Mucosa of gallbladder (tissue), 1 donor: ENCODE results near the gene NDUFV3. TPM values are rescaled to one million over a fixed set of nuclear protein-coding genes. Genes with fewer than 3 reads are reported as not detected.
"Not testable (repeated sequence)": the region's sequence is repeated elsewhere in the genome, so short reads cannot be mapped to it uniquely, and the experiment has no call there.

Experiments used
- DNase-seq: peaks from one replicate; pipeline ENCODE4 v3.0.0-alpha.2; 2020; ENCODE audit warnings: low spot score
- total RNA-seq: library from RNA; stranded (reverse); gene quantifications from one replicate; pipeline ENCODE4 v1.2.1, GENCODE V29; 2021
- donor health status: DM: no; HTN: no; CAD: no.

NDUFV3 gene
- total RNA-seq, 1 donor from 2014 or later, result 37.5 TPM

DNA sequence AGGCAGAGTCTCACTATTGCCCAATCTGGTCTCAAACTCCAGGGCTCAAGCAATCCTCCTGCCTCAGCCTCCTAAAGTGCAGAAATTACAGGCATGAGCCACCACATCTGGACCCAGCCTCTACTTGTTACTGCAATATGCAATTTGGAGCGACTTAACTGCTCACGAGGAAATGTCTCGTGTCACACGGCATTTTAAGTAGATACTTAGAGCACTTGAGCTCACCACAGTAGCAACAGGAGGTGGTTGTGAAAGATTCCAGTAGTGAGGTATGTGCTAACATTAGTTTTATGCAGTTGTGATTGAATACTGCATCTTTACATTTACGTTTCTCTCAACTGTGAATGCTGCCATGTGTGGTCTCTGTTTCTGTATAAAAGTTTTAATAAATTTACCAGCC is 5.8 kb upstream of the NDUFV3 start:
- DNase-seq, result no peak

DNA sequence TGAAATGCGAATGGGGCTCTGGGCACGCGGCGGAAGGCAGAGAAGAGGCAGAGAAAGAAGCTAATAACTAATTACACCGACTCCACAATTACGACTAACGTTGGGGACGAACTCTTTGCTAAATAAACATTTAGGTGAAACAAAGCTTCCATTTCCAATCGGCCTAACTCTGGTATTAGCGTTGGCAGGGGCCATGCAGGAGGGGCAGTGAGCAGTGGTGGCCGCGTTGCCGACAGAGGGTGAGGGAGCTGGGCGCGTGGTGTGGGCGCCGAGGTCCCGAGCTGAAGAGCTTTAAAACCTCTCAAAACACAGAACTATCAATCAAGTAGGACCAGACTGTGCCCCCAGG is 553 bp upstream of the NDUFV3 start:
- no peak for DNase-seq

DNA sequence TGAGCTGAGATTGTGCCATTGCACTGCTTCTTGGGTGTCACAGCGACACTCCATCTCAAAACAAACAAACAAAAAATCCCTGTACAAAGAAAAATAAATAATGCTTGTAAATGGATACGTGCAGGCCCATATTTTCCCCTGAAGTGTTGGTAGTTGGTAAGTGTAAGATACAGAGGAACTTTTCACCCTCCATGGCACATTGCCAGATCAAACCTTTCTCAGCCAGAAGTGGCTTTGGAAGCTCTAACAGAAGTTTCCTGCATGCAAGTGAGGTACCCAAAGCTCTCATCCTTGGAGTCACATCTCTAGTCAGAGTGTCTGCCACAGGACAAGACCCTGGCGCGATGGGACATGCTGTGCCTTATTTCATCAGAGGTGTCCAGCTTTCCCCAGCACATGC is 7.3 kb downstream of the NDUFV3 start:
- no peak for DNase-seq

DNA sequence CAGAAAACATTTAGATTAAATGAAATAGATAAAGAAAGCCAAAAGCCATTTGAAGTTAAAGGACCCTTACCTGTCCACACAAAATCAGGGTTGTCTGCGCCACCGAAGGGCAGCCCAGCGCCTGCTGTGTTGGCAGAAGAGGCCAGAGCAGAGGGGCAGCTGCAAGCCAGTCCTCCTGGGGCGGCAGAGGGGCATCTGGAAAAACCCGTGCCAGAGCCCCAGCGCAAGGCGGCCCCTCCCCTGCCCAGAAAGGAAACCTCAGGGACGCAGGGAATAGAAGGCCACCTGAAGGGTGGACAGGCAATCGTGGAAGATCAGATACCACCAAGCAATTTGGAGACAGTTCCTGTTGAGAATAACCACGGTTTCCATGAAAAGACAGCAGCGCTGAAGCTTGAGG is 10.7 kb downstream of the NDUFV3 start:
- DNase-seq, result no peak

DNA sequence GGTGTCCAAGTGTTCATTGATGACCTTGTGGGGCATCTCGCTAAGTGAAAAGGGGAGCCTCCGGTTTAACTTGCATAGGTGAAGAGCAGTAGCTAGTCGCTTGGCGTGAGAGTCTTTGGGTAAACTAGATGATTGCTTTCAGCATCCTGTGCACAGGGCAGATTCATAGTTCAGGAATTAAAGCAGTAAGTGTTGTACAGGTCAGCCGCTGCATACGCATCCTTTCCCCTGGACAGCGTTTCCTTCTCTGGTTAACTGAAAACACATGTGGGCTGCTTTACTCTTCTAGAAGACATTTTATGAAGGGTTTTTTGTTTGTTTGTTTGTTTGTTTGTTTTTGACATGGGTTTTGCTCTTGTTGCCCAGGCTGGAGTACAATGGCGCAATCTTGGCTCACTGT is 12.1 kb downstream of the NDUFV3 start:
- no peak for DNase-seq

DNA sequence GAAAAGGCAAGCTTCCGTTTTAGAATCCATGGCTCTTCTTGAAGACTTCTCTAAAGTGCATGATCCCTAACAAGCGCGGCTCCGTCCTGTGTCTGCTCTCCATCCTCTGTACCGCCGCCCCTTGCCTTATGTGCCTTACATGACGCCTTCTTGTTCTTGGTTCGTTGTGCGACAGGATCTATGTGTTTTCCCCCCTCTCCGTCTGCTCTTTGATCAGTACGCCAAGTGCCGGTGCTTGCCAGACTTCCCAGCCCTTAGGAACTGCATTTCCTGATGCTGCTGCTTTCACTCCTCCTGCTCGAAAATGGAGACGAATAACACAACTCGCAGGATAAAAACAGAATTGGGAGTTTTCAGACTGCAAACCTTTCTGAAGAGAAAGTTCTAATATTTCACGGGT is 13.1 kb downstream of the NDUFV3 start:
- no peak for DNase-seq

DNA sequence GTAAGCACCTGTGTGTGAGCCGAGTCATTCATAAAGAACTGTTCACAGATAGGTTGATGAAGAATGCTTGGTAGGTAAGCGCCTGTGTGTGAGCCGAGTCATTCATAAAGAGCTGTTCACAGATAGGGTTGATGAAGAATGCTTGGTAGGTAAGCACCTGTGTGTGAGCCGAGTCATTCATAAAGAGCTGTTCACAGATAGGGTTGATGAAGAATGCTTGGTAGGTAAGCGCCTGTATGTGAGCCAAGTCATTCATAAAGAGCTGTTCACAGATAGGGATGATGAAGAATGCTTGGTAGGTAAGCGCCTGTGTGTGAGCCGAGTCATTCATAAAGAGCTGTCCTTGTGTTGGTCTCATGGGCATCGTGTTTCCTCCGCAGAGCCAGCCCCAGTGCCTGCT is 15.4 kb downstream of the NDUFV3 start:
- not testable (repeated sequence) for DNase-seq

DNA sequence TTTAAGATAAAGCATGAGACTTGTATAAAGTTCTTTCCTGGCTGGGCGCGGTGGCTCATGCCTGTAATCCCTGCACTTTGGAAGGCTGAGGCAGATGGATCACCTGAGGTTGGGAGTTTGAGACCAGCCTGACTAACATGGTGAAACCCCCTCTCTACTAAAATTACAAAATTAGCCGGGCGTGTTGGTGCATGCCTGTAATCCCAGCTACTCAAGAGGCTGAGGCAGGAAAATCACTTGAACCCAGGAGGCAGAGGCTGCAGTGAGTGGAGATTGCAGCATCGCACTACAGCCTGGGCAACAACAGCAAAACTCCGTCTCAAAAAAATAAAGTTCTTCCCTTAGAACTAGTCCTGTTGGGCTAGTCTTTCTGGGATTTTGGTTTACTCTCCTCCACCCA is 18.8 kb downstream of the NDUFV3 start:
- DNase-seq, result not testable (repeated sequence)

DNA sequence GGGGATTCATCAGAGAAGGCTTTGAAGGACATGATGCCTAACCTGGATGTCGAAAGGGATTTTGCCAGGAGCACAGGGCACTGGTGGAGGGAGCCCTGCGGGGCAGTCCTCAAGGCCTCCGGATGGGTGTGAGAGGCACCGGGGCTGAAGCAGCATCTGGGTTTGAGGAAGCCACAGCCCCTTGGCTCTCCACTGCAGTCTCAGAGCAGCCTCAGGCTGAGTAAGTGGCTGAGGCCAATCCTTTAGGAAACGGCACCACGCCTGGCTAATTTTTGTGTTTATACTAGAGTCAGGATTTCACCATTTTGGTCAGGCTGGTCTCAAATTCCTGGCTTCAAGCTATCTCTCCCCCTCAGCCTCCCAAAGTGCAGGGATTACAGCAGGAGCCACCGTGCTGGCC is 20.4 kb downstream of the NDUFV3 start:
- DNase-seq, result no peak

DNA sequence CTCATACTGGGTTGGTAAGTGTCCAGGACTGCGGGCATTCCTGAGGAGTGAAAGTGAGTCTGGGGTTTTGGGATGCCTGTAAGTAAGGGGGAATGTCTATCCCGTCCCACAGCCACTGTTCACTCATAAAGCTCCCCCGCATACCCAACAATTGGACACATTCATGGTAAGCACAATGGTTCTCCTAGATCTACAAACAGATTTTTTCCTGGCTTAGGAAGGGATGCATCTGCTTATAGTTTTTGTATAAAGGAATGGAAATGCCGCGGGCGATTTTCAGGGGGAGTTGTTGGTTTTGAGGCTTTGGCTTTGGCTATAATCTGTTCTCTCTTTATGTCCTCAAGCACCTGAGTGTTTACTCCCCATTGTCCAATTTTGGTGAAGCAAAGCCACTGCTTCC is 25.2 kb downstream of the NDUFV3 start:
- no peak for DNase-seq

DNA sequence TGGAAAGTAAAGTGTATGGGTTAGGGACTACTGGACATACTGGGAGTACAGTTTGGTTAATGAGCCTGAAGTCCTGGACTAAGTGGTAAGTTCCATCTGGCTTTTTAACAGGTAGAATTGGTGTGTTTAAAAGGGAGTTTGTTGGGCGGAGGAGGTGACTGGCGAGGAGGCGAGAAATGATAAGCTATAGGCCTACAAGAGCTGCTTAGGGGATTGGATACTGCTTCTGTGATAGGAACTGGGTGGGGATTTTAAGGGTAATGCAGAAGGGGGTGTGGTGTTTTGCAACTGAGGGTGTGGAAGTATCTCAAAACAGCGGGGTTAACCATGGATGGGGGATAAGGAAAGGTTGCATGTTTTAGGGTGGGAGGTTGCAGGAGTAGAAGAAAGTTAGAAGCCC is 28.8 kb downstream of the NDUFV3 start:
- DNase-seq, result no peak

DNA sequence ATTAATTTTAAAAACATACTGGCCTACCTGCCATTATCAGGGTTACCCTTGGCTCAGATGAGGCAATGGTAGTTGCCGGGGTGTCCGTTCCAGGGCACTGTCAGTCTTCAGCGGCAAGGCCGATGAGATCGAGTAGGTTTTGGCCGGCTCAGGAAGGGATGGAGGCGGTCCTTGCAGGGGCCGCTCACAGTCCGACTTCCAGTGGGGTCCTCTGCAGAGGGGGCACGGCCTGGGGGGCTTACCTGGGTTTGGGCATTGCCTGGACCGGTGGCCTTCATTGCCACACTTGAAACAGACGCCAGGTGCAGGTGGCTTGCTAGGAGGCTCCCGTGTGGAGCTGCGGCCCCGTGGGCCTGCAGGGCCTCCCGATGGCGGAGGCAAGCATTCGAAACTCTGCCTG is 29.8 kb downstream of the NDUFV3 start:
- DNase-seq, result no peak

DNA sequence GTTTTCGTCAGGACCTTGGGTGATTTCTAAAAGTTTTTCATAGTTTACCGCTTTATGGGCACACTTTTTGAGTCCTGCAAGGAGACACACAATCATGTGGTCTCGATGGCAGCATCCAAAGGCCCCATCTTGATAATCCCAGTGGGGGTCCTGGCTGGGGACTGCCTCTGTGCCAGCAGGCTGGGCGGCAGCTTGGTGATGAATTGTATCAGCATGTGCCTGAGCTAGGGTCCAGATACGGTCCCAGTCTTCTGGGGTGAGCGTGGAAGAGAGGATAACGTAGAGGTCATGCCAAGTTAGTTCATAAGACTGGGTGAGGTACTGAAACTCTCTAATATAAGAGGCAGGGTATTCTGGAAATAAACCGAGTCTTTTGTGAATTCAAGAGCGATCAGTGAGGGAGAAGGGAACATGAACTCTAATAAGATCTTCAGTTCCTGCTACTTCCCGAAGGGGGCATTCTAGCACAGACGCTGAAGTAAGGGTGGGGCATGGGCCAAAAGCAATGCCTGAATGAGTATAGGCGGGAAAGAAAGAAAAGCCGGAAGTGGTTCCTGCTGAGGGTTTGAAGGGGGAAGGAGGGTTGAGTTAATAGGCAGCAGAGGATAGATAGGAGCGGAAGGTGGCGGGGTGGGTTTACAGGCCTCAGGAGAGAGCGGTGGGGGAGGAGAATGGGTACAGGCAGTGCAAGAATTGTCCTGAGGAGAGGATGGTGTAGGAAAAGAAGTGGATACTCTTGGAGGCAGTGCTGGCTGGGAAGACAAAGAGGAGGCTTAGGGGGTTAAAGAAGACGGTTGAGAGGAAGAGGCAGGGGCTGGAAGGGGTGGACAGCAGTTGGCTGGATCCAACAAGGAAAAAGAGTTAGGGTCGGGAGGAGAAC is 30.7 kb downstream of the NDUFV3 start:
- peak; percentile 77 for DNase-seq

DNA sequence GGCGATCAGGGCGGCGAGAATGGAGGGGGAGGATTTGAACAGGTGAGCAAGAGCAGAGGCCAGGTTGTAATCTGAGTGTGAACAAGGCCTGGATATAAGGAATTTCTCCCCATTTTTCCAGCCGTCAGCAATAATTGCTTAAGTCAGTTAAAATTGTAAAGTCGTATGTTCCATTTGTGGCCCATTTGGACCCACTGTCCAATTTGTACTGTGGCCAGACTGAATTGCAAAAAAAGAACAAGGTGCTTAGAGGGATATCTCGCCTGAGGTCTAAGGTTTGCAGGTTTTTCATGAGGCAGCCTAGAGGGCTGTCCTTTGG is 31.3 kb downstream of the NDUFV3 start:
- no peak for DNase-seq

DNA sequence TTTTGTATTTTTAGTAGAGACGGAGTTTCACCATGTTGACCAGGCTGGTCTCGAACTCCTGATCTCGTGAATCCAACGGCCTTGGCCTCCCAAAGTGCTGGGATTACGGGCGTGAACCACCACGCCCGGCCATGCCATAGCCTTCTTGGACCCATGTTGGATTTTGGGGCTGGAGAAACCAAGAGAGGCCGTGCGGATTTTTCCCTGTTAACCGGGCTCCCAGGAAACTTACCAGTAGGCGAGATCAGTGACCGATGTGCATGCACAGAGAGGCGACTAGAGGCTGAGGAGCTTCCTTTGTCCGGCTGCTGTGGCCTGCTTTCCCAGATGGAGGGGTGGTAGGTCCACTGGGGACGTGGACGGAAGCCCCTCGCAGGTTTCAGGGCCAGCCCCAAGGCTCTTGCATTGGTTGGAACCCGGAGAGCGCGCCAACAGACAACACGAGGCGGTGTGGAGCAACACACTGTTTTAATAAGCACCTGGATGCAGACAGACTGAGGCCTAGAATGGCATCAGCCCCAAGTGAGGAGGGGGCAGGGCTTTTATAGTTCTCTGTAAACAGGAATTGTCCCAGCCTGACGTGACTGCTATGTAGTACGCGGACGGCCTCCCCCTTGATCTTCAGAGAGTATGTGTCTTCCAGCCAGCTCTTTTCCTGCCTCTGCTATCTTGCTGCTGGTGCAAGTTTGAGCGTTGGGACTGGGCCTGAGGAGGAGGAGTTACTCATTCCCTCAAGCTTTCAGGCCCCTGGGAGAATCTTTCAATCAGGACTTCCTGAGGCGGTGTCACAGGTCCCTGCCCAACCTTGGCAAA is 32.2 kb downstream of the NDUFV3 start, which contains the start of gene ERVH48-1:
Gene ERVH48-1, minus strand, starts transcription at position 517 of the 813 bp plus-strand sequence. CDS start 6,624 bp downstream, outside the sequence.
- no peak for DNase-seq

DNA sequence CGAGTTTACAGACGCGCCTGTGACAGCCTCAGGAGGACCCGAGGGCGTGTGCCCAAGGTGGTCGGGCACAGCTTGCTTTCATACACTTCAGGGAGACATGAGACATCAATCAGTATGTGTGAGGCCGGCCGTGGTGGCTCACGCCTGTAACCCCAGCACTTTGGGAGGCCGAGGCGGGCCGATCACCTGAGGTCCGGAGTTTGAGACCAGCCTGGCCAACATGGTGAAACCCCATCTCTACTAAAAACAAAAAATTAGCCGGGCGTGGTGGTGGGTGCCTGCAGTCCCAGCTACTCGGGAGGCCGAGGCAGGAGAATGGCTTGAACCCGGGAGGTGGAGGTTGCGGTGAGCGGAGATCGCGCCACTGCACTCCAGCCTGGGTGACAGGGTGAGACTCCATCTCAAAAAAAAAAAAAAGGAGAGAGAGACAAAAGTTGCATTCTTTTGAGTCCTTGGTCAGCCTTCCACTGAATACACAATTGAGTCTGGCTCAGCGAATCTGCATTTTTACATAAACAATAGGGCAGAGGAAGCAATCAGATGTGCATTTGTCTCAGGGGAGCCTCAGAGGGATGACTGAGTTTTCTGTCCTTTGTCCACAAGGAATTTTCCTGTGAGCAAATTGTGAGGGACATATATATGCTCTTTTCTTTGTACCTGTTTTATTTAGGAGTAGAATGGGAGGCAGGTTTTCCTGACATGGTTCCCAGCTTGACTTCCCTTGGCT is 34.5 kb downstream of the NDUFV3 start:
- DNase-seq, result not testable (repeated sequence)

DNA sequence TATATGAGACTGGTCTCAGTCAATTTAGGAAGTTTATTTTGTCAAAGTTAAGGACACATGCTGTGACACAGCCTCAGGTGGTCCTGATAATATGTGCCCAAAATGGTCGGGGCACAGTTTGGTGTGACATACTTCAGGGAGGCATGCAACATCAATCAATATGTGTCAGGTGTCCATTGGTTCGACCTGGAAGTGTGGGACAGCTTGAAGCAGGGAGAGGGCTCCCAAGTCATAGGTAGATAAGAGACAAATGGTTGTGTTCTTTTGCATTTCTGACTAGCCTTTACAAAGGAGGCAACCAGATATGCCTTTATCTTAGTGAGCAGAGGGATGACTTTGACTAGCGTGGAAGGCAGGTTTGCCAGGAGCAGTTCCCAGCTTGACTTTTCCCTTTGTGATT is 36.9 kb downstream of the NDUFV3 start:
- no peak for DNase-seq

DNA sequence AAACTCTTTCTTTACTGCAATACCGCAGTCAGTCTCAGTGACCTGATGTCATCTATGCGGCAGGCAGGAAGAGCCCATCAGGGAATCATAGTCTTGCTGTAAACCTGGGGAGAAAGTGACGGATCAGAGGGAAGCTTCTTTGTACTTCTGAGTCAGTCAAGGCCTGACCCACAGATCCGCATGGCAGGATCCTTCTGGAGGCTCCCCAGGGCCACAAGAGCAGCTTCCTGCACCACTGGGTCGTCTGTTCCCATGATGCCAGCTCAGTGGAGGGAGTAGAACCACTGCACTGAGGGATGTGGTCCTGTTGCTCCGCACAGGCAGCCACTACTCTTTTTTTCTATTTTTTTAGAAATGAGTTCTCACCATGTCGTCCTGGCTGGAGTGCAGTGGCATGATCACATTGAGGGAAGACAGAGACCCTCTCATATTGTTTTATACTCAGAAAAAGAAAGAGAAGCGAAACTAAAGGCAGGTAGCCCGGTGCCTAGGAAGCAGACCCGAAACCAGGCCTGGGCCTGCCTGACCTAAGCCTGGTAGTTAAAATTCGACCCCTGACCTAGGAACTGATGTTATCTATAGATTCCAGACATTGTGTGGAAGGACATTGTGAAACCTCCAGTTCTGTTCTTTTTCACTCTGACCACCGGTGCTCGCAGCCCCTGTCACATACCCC is 38.6 kb downstream of the NDUFV3 start:
- no peak for DNase-seq

DNA sequence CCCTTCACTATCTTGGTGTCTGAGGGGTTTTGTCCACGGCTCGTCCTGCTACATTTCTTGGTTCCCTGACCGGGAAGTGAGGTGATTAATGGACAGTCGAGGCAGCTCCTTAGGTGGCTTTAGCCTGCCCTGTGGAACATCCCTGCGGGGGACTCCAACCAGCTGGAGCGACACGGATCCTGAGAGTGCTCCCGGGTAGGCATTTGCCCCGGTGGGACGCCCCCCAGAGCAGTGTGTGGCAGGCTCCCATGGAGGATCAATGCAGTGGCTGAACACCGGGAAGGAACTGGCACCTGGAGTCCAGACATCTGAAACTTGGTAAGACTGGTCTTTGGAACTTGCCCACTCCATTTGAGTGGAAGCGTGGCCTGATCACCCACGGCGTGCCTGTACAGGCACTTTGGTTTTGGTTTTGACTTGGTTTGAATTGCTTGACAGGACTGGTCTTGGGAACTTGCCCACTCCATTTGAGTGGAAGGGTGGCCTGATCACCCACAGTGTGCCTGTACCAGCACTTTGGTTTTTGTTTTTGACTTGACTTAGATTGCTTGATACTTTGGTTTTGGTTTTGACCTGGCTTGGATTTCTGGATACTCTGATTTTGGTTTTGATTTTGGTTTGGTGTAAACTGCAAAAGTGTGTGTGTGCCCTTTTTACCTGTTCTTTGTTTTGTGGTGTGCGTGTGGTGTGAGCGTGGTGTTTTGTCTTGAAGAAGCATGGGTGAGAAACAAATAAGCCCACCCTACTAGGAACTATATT is 39.4 kb downstream of the NDUFV3 start:
- not testable (repeated sequence) for DNase-seq

DNA sequence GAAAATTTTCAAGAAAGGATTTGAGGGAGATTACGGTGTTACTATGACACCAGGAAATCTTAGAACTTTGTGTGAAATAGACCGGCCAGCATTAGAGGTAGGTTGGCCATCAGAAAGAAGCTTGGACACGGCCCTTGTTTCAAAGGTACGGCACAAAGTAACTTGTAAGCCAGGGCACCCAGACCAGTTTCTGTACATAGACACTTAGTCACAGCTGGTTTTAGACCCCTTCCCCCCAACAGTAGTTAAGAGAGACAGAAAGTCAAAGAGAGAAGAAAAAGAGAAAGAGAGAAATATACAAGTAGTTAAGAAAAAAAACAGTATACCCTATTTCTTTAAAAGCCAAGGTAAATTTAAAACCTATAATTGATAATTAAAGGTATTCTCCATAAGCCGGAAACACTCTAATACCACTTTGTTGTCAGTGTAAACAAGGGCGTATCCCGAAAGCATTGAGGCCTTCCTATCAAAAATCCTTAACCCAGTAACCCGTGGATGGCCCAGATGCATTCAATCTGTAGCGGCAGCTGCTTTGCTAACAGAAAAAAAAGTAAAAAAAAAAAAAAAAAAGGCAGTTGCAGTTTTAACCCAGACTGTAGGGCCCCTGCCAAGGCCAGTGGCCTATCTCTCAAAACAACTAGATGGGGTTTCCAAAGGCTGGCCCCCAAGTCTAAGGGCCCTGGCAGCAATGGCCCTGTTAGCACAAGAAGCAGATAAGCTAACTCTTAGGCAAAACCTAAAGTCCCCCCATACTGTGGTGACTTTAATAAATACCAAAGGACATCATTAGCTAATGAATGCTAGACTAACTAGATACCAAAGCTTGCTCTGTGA is 40.2 kb downstream of the NDUFV3 start:
- DNase-seq, result not testable (repeated sequence)
